AG04450 (cell line): ENCODE results near the gene KRTAP4-2. TPM values are rescaled to one million over a fixed set of nuclear protein-coding genes. Genes with fewer than 3 reads are reported as not detected.

Experiments
- CTCF ChIA-PET: fragments of 300-600, 350-600 bp; formaldehyde crosslinking; extraction: SDS; loops from one replicate; lab custom pipeline; 2022; ENCODE audit warnings: antibody characterized with exemption, inconsistent platforms; lab: Charles Lee
- POLR2A ChIA-PET: fragments of 350-600 bp; formaldehyde crosslinking; extraction: SDS; loops from one replicate; lab custom pipeline; 2021; ENCODE audit warnings: antibody characterized with exemption, inconsistent platforms; lab: Yijun Ruan, JAX
- DNase-seq: peaks from one replicate; pipeline ENCODE4 v3.0.0-alpha.2; 2011; ENCODE audit warnings: low read depth, low spot score
- H3K27ac ChIP-seq: one replicate; pipeline ENCODE4 v1.5.1; 2012; ENCODE audit warnings: low read depth, low read length, control low read depth
- H3K27me3 ChIP-seq: one replicate; pipeline ENCODE4 v1.6.0; 2012; ENCODE audit warnings: low read length; ENCODE audit not compliant: control insufficient read depth, insufficient read depth
- H3K4me3 ChIP-seq: 2 replicates; pipeline ENCODE4 v1.5.1; 2011; ENCODE audit warnings: mild to moderate bottlenecking, low read depth, low read length, control low read depth
- H3K9me3 ChIP-seq: 2 replicates; pipeline ENCODE4 v1.5.1; 2012; ENCODE audit warnings: low read length; ENCODE audit not compliant: control insufficient read depth, insufficient read depth
- CTCF ChIP-seq: IDR thresholded peaks from 2 replicates; pipeline ENCODE4 v1.5.1; 2011; ENCODE audit warnings: low read depth, low read length, control low read depth, inconsistent platforms
- polyA plus RNA-seq: library from polyadenylated mRNA; depleted of rRNA; stranded (reverse); fragments of >200 nt; gene quantifications from 2 replicates; pipeline ENCODE4 v1.2.3, GENCODE V29; 2011

KRTAP4-2 gene
- polyA plus RNA-seq, 1 experiment, result not detected

- Histone ChIP-seq H3K4me3 (no peak overlapping the region), H3K27ac (no peak overlapping the region), H3K9me3 (peaks cover 9% of the 10 kb centered on the region; the same call in 1 of the 2 replicates), H3K27me3 (peaks cover 6% of the 10 kb centered on the region)
- ChIA-PET POLR2A (no interaction called here), CTCF (no interaction called here)
- no peak for TF ChIP-seq CTCF
- no peak for DNase-seq
These were observed 8.9 kb upstream of the KRTAP4-2 start for GRCh38 chr17:41186872-41187271.

GRCh38 chr17:41185001-41185400, 7.0 kb upstream of the KRTAP4-2 start:
- no peak for TF ChIP-seq CTCF
- CTCF ChIA-PET, result no interaction called here
- Histone ChIP-seq H3K9me3 (peaks cover 7% of the 10 kb centered on the region; the same call in 1 of the 2 replicates), H3K27ac (no peak overlapping the region), H3K27me3 (no peaks in the 10 kb centered on the region), H3K4me3 (no peak overlapping the region)
- DNase-seq, result no peak
- POLR2A ChIA-PET, result no interaction called here

GRCh38 chr17:41184480-41184961, 6.5 kb upstream of the KRTAP4-2 start, which contains the start of gene KRTAP4-1:
KRTAP4-1 (minus strand) TSS chr17:41184911; CDS start chr17:41184854, 57 bp downstream.
- DNase-seq, result no peak
- Histone ChIP-seq H3K27me3 (no peaks in the 10 kb centered on the region), H3K9me3 (peaks cover 5% of the 10 kb centered on the region; the same call in 1 of the 2 replicates), H3K27ac (no peak within 1 kb of the TSS), H3K4me3 (no peak within 1 kb of the TSS)
- ChIA-PET CTCF (no interaction called here), POLR2A (no interaction called here)
- TF ChIP-seq CTCF, result no peak

GRCh38 chr17:41178843-41179616, 1.0 kb upstream of the KRTAP4-2 start:
- ChIA-PET POLR2A (no interaction called here), CTCF (no interaction called here)
- TF ChIP-seq CTCF, result no peak
- Histone ChIP-seq H3K27me3 (no peaks in the 10 kb centered on the region), H3K9me3 (peaks cover 4% of the 10 kb centered on the region; the same call in 1 of the 2 replicates), H3K27ac (no peak overlapping the region), H3K4me3 (no peak overlapping the region)
- no peak for DNase-seq

- no peak for TF ChIP-seq CTCF
- H3K4me3 ChIP-seq, result no peak overlapping the region
- ChIA-PET POLR2A (no interaction called here), CTCF (interaction anchor here (0.7 kb wide), 1 partner anchor 17 kb away, joined by 3 read pairs; no protein-coding TSS in a partner anchor)
- no peaks in the 10 kb centered on the region for H3K27me3 ChIP-seq
- H3K9me3 ChIP-seq, result peaks cover 4% of the 10 kb centered on the region; the same call in 1 of the 2 replicates
- DNase-seq, result no peak
- H3K27ac ChIP-seq, result no peak overlapping the region
These were observed 320 bp upstream of the KRTAP4-2 start for GRCh38 chr17:41178341-41178740.
